Vagina (tissue), 2 donors: ENCODE results near the gene SBDS.
"Not testable (repeated sequence)": the region's sequence is repeated elsewhere in the genome, so short reads cannot be mapped to it uniquely, and the experiment has no call there.

Experiments used
- POLR2A ChIP-seq, 2 donors: fragments of 450-650 bp; IDR thresholded peaks; one replicate each; pipeline ENCODE4 v1.6.1; 2017; ENCODE audit warnings: antibody characterized with exemption in 2 of 2, mild to moderate bottlenecking in 2 of 2, moderate library complexity in 2 of 2
- POLR2AphosphoS5 ChIP-seq, 2 donors: sonication (generic); formaldehyde crosslinking; IDR thresholded peaks; one replicate each; pipeline ENCODE4 v1.9.0; 2017; ENCODE audit warnings: antibody characterized with exemption in 2 of 2, mild to moderate bottlenecking in 2 of 2, low read depth in 1 of 2; ENCODE audit not compliant: insufficient read depth in 1 of 2
- TF ChIP-seq, protein P1 (sequence below), 3 experiments: fragments of 450-650 bp in 2 of 3; fragments of 200-600 bp in 1 of 3; sonication (generic) in 1 of 3; IDR thresholded peaks; one replicate each; pipeline ENCODE4 v1.5.1; 2017 to 2019; ENCODE audit warnings: antibody characterized with exemption in 3 of 3, mild to moderate bottlenecking in 2 of 3, moderate library complexity in 2 of 3

DNA sequence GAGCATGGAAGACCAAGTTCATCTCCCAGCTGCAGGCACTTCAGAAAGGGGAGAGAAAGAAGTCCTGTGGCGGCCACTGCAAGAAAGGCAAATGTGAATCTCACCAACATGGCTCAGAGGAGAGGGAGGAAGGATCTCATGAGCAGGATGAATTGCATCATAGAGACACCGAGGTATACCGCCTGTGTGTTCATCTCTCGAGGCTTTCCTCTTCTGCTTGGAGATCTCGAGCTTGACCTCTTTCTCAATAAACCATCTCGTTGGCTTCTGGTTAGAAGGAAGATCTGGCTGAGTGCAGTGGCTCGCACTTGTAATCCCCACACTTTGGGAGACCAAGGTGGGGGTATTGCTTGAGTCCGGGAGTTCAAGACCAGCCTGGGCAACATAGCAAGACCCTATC lies 22.6 kb upstream of the SBDS start:
- not testable (repeated sequence) for TF ChIP-seq POLR2A (IDR thresholded peaks at IDR 0.05); POLR2AphosphoS5 (IDR thresholded peaks at IDR 0.05; ENCODE audit: insufficient read depth in 1 of 2, low read depth in 1 of 2)
- TF ChIP-seq, protein P1, sequence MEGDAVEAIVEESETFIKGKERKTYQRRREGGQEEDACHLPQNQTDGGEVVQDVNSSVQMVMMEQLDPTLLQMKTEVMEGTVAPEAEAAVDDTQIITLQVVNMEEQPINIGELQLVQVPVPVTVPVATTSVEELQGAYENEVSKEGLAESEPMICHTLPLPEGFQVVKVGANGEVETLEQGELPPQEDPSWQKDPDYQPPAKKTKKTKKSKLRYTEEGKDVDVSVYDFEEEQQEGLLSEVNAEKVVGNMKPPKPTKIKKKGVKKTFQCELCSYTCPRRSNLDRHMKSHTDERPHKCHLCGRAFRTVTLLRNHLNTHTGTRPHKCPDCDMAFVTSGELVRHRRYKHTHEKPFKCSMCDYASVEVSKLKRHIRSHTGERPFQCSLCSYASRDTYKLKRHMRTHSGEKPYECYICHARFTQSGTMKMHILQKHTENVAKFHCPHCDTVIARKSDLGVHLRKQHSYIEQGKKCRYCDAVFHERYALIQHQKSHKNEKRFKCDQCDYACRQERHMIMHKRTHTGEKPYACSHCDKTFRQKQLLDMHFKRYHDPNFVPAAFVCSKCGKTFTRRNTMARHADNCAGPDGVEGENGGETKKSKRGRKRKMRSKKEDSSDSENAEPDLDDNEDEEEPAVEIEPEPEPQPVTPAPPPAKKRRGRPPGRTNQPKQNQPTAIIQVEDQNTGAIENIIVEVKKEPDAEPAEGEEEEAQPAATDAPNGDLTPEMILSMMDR (IDR thresholded peaks at IDR 0.05): not testable (repeated sequence)
